ENCODE measurements around the gene TRIM40. TPM values are rescaled to one million over a fixed set of nuclear protein-coding genes. Genes with fewer than 3 reads are reported as not detected.

TRIM40 gene
- total and polyA plus RNA-seq, 8 donors: not detected

- Histone ChIP-seq H3K27me3 (peaks cover 0 to 10% (median under 1%) of the 10 kb centered on the region in 4 donors), H3K36me3 (no peaks in the 10 kb centered on the region), H3K27ac (no peak overlapping the region), H3K4me1 (no peaks in the 10 kb centered on the region), H3K4me3 (no peak overlapping the region), H3K9me3 (no peaks in the 10 kb centered on the region)
- WGBS, 2 donors: 62 to 83% methylated on average over 2 of the region's 2 CpGs
- TF ChIP-seq CTCF (IDR thresholded peaks at IDR 0.05): no peak
- DNase-seq (no peak), FAIRE-seq (no peak), ATAC-seq (no peak)
- intact Hi-C loops (cut with DNase I): no loop called here
These were observed 39.8 kb downstream of the TRIM40 start for GRCh38 chr6:30175765-30176164.

GRCh38 chr6:30178837-30179236, 42.9 kb downstream of the TRIM40 start:
- Histone ChIP-seq H3K27ac (no peak overlapping the region), H3K4me1 (no peaks in the 10 kb centered on the region), H3K9me3 (no peaks in the 10 kb centered on the region), H3K27me3 (no peaks in the 10 kb centered on the region), H3K36me3 (no peaks in the 10 kb centered on the region), H3K4me3 (no peak overlapping the region)
- 0 to 67% methylated on average over 1 of the region's 1 CpG for WGBS, 2 donors
- ATAC-seq: no peak
- intact Hi-C loops (cut with DNase I): no loop called here
- TF ChIP-seq CTCF (IDR thresholded peaks at IDR 0.05): no peak
- DNase-seq: no peak
- no peak for FAIRE-seq

- no peak for DNase-seq
- Histone ChIP-seq H3K4me3 (no peak overlapping the region), H3K36me3 (peaks cover 0 to under 1% (median 0%) of the 10 kb centered on the region in 3 donors), H3K4me1 (no peaks in the 10 kb centered on the region), H3K27ac (no peak overlapping the region), H3K9me3 (no peaks in the 10 kb centered on the region), H3K27me3 (no peaks in the 10 kb centered on the region)
- TF ChIP-seq CTCF (IDR thresholded peaks at IDR 0.05): no peak
- no peak for FAIRE-seq
- WGBS, 2 donors: 69 to 87% methylated on average over 1 of the region's 1 CpG
- no peak for ATAC-seq
- intact Hi-C loops (cut with DNase I): no loop called here
These were observed 44.2 kb downstream of the TRIM40 start for GRCh38 chr6:30180145-30180544.

- Histone ChIP-seq H3K36me3 (peaks cover 0 to 23% (median 13%) of the 10 kb centered on the region in 3 donors), H3K4me3 (no peak overlapping the region), H3K4me1 (no peaks in the 10 kb centered on the region), H3K27me3 (no peaks in the 10 kb centered on the region), H3K9me3 (no peaks in the 10 kb centered on the region), H3K27ac (no peak overlapping the region)
- DNase-seq: no peak
- ATAC-seq: peak in 1 of 4 donors; percentile 17
- WGBS, 2 donors: 71 to 94% methylated on average over 5 of the region's 5 CpGs
- TF ChIP-seq CTCF (IDR thresholded peaks at IDR 0.05): no peak
- no peak for FAIRE-seq
- intact Hi-C loops (cut with DNase I): no loop called here
These were observed 48.6 kb downstream of the TRIM40 start for GRCh38 chr6:30184417-30185031.

- no peak for TF ChIP-seq CTCF (IDR thresholded peaks at IDR 0.05)
- Histone ChIP-seq H3K4me3 (no peak overlapping the region), H3K36me3 (peaks cover 0 to 32% (median 17%) of the 10 kb centered on the region in 3 donors), H3K27me3 (no peaks in the 10 kb centered on the region), H3K9me3 (no peaks in the 10 kb centered on the region), H3K27ac (no peak overlapping the region), H3K4me1 (no peaks in the 10 kb centered on the region)
- DNase-seq (no peak), ATAC-seq (no peak), FAIRE-seq (no peak)
- WGBS, 2 donors: 95 to 98% methylated on average over 18 to 20 of the region's 20 CpGs
- intact Hi-C loops (cut with DNase I): no loop called here
These were observed 50.0 kb downstream of the TRIM40 start for GRCh38 chr6:30185846-30186484.

Measured in pancreas (tissue), 10 donors.